ENCODE results near the gene SLC51A. TPM values are rescaled to one million over a fixed set of nuclear protein-coding genes. Genes with fewer than 3 reads are reported as not detected.

Gene SLC51A
- total RNA-seq, 4 donors from 2014 or later, result 0.39 to 1.4 TPM; not detected in 2

DNA sequence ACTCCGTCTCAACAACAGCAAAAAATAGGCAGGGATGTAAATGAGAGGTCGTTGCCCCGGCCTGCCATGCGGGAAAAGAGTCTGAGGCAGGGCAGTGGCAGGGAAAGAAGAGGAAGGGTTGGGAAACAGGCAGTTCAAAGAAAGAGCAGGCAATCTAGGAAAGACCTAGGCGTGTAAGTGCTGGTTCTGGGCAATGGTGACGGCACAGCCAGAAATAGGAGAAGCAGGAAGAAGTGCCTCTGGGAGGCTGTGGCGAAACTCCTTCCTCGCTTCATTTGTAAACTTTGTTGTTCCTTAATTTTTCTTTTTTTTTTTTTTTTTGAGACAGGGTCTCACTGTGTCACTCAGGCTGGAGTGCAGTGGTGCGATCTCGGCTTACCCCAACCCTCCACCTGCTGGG lies 4.3 kb downstream of the SLC51A start:
- peaks cover 0 to 6% of the 10 kb centered on the region in 2 donors for H3K4me1 ChIP-seq
- H3K27me3 ChIP-seq, result no peaks in the 10 kb centered on the region
- no peak for TF ChIP-seq POLR2A (IDR thresholded peaks at IDR 0.05)
- TF ChIP-seq, protein P1, sequence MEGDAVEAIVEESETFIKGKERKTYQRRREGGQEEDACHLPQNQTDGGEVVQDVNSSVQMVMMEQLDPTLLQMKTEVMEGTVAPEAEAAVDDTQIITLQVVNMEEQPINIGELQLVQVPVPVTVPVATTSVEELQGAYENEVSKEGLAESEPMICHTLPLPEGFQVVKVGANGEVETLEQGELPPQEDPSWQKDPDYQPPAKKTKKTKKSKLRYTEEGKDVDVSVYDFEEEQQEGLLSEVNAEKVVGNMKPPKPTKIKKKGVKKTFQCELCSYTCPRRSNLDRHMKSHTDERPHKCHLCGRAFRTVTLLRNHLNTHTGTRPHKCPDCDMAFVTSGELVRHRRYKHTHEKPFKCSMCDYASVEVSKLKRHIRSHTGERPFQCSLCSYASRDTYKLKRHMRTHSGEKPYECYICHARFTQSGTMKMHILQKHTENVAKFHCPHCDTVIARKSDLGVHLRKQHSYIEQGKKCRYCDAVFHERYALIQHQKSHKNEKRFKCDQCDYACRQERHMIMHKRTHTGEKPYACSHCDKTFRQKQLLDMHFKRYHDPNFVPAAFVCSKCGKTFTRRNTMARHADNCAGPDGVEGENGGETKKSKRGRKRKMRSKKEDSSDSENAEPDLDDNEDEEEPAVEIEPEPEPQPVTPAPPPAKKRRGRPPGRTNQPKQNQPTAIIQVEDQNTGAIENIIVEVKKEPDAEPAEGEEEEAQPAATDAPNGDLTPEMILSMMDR (IDR thresholded peaks at IDR 0.05 in 4 of 5, conservative IDR thresholded peaks at IDR 0.05 in 1 of 5), result no peak
- H3K9me3 ChIP-seq, result no peaks in the 10 kb centered on the region
- in situ Hi-C loops (cut with MboI; ENCODE audit: low sequenced_read_pairs in 4 of 4), result no loop called here
- no peaks in the 10 kb centered on the region for H3K36me3 ChIP-seq
- intact Hi-C loops (cut with DNase I; ENCODE audit: low total_unique reads), result no loop called here
- ATAC-seq (no peak), DNase-seq (no peak)
- H3K27ac ChIP-seq, result no peak overlapping the region
- no peak overlapping the region for H3K4me3 ChIP-seq

DNA sequence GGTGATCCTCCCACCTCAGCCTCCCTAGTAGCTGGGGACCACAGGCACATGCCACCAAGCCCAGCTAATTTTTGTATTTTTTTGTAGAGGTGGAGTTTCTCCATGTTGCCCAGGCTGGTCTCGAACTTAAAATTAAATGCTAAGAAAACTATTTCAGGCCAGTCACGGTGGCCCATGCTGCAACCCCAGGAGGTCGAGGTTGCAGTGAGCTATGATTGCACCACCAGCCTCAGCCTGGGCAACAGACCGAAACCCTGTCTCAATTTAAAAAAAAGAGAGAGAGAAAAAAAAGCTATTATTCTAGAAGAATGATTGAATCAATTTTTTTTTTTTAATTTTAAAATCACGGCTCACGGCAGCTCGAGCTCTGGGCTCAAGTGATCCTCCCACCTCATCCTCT lies 4.7 kb downstream of the SLC51A start:
- ATAC-seq, result no peak
- Histone ChIP-seq H3K4me1 (peaks cover 0 to 6% of the 10 kb centered on the region in 2 donors), H3K27ac (no peak overlapping the region), H3K27me3 (no peaks in the 10 kb centered on the region), H3K4me3 (no peak overlapping the region), H3K9me3 (no peaks in the 10 kb centered on the region), H3K36me3 (no peaks in the 10 kb centered on the region)
- DNase-seq, result no peak
- in situ Hi-C loops (cut with MboI; ENCODE audit: low sequenced_read_pairs in 4 of 4), result no loop called here
- intact Hi-C loops (cut with DNase I; ENCODE audit: low total_unique reads), result no loop called here
- TF ChIP-seq, protein P1 (IDR thresholded peaks at IDR 0.05 in 4 of 5, conservative IDR thresholded peaks at IDR 0.05 in 1 of 5), result no peak
- TF ChIP-seq POLR2A (IDR thresholded peaks at IDR 0.05), result no peak

DNA sequence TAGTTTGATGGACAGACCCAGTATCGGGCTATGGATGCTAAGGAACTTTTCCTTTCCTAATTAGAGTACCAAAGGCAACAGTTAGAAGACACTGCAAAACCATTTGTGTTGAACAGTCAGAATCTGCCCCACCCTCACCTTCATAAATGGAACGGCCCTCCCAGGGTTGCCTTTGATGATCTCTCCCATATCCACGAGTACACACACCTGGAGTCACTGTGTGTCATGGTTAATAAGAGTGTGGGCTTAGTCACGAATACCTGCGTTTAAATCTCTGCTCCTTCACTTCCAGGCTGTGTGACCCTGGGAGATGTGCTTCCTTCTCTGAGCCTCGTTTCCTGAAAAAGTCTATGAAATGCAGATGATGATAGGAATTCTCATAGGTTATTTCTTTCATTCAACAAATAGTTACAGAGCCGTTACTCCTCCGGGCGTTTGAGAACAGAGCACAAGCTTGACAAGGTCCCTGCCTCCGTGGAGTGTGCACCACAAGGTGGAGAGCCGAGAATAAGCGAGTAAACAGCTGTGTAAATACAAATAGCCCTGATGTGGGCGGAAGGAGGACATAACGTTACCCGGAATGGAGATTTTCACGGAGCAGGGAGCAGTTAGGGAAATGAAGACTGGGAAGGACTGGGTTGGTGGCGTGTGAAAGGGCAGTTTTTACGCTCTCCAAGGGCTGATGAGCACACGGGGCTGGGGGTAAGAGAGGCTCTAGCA lies 6.7 kb downstream of the SLC51A start:
- ATAC-seq (no peak), DNase-seq (no peak)
- in situ Hi-C loops (cut with MboI; ENCODE audit: low sequenced_read_pairs in 4 of 4) (no loop called here), intact Hi-C loops (cut with DNase I; ENCODE audit: low total_unique reads) (no loop called here)
- TF ChIP-seq, protein P1 (IDR thresholded peaks at IDR 0.05 in 4 of 5, conservative IDR thresholded peaks at IDR 0.05 in 1 of 5), result no peak
- no peak for TF ChIP-seq POLR2A (IDR thresholded peaks at IDR 0.05)
- Histone ChIP-seq H3K27me3 (no peaks in the 10 kb centered on the region), H3K27ac (no peak overlapping the region), H3K4me1 (no peaks in the 10 kb centered on the region), H3K9me3 (no peaks in the 10 kb centered on the region), H3K4me3 (no peak overlapping the region), H3K36me3 (no peaks in the 10 kb centered on the region)

DNA sequence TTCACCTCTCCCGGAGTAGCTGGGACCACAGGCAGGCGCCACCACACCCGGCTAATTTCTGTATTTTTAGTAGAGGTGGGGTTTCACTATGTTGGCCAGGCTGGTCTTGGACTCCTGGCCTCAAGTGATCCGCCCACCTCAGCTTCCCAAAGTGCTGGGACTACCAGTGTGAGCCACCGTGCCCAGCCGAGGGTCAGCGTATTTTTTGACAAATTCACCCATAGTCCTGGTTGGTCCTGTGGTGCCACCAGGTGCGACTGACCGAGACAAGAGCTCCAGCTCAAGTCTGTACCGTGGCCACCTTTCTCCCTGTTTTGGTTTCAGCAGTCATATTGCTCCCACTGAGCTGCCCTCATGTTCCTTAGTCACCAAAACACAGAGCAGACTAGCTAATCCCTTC lies 8.8 kb downstream of the SLC51A start:
- Histone ChIP-seq H3K27me3 (no peaks in the 10 kb centered on the region), H3K9me3 (no peaks in the 10 kb centered on the region), H3K36me3 (no peaks in the 10 kb centered on the region), H3K27ac (no peak overlapping the region), H3K4me1 (no peaks in the 10 kb centered on the region), H3K4me3 (no peak overlapping the region)
- TF ChIP-seq, protein P1 (IDR thresholded peaks at IDR 0.05 in 4 of 5, conservative IDR thresholded peaks at IDR 0.05 in 1 of 5), result no peak
- TF ChIP-seq POLR2A (IDR thresholded peaks at IDR 0.05), result no peak
- DNase-seq, result no peak
- in situ Hi-C loops (cut with MboI; ENCODE audit: low sequenced_read_pairs in 4 of 4), result no loop called here
- ATAC-seq, result no peak
- intact Hi-C loops (cut with DNase I; ENCODE audit: low total_unique reads), result no loop called here
